ENCODE measurements around the gene RPGRIP1.
A peak's percentile ranks its signal among the peaks of the same experiment; 100 is the strongest.

DNA sequence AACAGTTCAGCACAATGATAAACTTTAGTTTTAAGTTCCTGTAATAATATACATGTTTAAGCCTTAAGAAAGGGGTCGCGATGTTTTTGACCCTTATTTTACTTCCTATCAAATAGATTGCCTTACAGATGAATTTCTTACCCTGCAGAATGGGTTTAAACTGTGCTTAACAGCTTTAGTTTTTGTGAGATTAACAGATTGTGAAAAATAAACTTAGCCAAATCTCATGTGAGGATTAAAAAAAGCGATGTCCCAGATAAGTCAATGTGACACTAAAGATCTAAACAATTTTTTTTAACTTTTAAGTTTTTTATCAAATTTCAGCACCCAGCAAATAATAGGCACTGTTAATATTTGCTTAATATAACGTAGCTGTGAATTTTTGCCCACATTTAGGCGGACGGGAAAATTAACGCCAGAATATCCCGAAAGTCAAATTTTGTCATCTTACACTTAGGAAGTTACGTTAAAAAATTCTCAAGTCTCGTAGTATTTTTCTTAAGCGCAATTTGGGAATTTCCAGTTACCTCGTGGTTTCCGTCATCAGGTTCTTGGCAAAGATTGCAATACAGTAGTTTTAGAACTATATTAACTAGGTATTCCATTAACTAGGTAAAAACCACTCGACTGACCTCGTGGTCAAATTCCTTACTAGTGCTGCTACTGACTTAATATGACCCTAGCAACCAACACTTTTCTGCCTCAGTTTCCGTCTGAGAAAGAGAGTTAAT, 11.8 kb upstream of the RPGRIP1 start:
- TF ChIP-seq POLR2A (IDR thresholded peaks at IDR 0.05; ENCODE audit: low read length): peak; percentile 3
- TF ChIP-seq GATA1 (IDR thresholded peaks at IDR 0.05; ENCODE audit: low read depth, low read length): no peak

Data from erythroblast (primary cell).